DMS53 treated with DMSO at 0.1 percent for 48 hours (cell line): ENCODE measurements around the gene SDK2.

ENCODE experiments used
- DNase-seq: peaks from one replicate; lab custom pipeline; 2025; ENCODE audit not compliant: unreplicated experiment; lab: John Stamatoyannopoulos, UW

SDK2 gene

DNA sequence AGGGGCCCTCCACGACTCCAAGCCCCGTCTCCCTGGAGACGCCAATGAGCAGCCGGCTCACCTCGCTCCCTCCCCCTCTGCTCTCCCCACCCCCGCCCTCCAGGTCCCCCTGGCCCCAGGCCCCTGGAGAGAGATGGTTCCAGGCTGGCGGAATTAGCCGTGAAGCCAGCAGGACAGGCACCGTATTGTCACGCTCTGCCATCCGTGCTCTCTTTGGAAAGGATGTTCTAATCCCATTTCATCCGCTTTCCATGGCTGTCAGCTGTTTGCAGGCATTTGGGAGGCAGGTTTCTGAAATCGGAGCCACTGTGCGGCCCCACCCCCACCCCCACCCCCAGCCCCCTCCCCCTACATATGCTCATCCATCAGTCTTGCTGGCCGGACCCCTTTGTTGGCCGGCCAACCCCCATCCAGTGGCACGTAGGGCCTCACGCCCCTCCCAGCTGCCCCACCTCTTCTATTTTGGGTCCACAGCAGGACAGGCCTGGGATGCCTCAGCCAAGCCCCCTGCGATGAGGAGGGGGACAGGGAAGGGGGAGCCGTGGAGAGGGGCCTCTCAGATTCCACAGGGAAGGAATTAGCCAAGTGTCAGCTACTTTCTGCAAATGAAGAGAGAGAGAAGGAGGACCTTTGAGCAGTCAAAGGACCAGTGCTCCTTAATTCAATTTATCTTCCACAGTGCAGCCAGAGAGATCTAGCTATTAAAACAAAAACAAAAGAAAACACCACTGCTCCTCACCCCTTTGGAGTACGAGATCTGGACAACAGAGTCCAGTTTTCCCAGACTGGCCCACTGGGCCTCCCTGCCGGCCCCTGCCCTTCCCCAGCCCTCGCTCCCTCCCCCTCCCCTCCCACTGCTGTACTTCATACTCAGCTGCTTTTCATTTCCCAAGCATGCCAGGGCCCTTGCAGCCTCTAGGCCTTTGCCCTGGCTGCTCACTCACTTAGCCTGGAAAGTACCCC lies 30.7 kb downstream of the SDK2 start:
- DNase-seq: no peak

DNA sequence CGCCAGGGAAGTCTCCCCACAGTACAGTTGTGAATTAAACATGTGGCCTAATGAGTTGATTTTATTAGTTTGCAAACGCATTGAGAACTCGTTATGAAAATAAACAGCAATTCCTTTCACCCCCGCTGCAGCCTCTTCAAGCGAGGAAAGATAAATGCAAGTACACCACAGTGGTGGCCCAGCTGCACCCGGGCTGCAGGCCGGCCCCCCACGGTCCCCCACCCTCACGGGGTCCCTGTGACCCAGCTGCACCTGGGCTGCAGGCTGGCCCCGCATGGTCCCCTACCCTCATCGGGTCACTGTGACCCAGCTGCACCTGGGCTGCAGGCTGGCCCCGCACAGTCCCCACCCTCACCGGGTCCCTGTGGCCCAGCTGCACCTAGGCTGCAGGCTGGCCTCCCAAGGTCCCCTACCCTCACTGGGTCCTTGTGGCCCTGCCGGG lies 32.2 kb downstream of the SDK2 start:
- no peak for DNase-seq

DNA sequence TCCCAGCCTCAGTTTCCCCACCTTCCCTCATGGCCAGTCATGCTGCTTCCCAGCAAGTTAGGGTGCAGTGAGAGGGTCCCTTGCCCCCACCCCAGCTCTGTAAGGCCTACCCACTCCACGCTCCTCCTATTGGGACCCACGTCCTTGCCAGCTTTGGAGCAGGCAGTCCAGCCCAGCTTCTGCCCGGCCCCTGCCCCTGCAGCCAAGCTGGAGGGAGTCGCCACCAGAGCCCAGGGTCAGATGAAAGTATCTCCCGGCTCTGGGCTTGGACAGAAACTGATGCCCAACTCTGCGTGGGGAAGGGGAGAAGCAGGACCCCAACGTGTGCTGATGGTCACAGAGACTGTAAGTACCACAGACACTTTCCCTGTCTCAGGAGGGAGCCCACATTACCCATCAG lies 32.6 kb downstream of the SDK2 start:
- no peak for DNase-seq

DNA sequence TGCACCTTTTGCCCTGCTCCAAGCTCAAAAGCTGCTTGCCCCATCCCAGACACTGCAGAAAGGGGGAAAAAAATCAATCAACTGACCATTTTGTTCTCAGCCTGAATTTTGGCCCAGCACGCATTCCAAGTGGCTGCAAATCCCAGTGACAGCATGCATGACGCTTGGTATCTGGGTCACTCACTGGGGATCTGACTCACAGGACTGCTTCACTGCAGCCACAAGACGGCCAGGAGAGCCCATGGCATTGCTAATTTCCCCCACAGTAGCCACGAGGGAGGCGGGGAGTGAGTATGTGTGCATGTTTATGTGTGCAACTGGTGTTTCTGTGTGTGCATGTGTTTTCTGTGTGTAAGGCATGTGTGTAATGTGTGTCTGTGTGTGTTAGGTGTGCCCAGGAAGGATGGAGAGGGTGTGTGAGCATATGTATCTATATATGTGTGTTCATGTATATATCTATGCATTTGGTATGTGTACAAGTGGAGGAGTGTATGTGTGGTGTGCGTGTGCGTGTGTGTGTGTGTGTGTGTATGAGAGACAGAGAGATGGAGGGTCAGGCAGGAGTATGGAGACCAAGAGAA lies 33.8 kb downstream of the SDK2 start:
- no peak for DNase-seq

DNA sequence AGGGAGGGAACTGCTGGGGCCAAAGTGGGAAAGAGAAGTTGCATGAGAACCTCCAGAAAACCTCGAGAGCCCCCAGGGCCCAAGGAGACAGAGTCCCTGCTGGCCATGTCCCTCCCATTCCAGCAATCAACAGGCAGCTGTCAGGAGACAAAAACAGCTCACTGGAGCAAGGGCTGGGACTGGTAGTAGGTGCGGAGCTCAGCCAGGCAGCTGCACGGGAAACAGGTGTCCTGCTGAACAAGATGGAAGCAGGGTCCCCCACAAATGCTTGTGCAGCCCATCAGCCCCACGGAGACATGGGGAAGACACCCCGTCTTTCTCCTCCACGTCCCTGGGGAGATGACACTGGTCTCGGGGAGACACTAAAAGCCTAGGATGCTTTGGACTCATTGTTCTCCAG lies 34.5 kb downstream of the SDK2 start:
- DNase-seq: no peak

DNA sequence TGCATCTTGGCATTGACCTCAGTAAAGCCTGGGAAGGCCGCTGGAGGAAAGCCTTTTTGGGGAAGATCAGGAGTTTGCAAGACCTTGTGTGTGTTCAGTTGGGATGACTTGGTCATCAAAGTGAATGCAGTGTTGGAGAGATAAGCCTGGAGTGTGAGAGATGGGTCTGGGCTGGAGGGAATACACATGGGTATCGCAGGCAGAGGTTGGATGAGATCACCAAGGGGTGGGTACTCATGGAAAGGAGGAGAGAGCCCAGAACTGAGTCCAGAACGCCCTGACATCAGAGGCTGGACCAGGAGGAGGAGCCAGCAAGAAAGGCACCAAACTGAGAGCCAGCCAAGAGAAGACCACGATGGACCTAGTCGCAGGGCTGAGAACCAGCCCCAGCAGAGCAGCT lies 35.2 kb downstream of the SDK2 start:
- no peak for DNase-seq

DNA sequence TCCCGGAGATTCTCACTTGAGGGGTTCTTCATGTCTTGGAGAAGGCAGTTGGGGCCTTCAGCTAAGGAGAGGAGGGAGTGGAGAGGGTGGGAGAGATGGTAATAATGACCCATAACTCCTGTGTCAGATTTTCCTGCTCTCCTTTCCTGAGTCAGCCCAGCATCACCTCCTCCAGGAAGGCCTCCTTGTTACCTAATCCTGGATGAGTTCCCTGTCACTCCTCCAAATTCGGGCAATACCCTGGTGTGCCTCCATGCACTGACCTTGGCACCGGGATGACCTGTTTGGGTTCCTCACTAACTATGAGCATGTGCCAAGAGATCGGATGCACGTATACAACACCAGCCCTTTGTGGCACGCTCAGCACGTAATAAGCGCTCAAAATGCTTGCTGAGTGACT lies 38.8 kb downstream of the SDK2 start:
- no peak for DNase-seq

DNA sequence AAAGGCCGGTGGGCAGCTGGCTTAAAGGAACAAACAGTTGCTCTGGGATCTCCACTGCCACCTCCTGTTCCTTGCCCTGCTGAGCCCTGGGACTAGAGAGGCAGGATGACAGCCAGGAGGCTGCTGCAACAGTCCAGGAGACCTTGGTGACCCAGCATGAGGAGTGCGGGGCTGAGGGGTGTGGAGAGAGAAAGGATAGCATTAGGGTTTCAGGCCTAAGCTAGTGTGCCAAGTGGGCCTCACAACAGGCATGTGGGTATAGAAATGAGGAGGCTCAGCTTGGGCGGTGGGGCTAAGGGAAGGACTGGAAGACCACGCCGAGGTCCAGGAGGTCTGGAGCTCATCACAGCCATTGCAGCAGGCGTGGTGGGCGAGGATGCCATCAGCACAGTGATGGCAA lies 39.8 kb downstream of the SDK2 start:
- no peak for DNase-seq

DNA sequence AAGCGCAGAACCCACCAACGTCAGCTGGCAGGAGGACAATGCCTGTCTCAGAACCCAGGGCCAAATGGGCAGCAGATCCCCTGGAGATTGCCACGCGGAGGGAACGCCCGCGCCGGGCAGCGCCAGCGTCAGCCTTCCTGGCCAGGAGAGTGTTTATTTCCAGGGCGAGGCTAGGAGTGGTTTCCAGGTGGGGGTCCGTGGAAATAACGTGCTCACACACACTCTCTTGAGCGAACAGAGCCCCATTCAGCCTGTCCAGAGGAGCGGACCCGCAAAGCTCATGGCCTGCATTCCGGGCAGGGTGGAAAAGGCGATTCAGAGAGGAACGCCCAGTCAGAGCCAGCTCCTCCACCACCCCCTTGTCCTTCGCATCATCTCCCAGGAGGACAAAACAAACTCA lies 40.3 kb downstream of the SDK2 start:
- DNase-seq: no peak

DNA sequence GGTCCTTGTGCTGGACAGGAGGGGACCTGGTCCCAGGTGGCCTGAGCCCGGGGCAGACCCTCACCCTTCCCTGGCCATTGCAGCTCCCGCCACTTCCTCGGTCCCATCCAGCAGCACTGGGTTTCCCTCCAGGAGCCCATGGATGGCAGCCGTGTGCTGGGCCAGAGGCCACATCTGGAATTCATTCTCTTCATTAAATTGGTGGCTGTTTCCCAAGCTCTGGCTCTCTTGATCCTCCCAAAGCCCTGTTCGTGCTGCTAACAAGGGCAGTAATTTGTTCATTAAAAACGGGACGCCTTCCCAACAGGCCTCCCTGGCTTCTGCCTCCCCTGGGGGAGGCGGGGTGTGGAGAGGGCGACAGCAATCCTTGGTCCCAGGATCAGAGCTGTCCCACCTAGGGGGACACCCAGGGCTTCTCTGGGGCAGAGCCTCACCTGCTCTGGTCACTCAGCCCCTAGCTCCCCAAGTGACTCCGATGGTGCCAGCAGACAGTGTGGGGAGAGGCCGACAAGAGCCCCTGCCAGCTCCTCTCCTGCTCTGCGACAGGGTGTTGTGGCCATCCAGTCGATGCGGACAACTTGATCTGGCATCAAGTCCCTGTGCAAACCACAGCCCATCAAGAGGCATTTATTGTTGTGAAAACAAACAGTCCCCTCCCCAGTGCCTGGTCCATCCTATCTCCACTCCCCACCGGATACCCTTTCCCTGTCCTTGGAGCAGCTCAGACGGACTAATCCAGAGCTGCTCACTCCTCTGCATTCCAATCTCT lies 44.0 kb downstream of the SDK2 start:
- no peak for DNase-seq

DNA sequence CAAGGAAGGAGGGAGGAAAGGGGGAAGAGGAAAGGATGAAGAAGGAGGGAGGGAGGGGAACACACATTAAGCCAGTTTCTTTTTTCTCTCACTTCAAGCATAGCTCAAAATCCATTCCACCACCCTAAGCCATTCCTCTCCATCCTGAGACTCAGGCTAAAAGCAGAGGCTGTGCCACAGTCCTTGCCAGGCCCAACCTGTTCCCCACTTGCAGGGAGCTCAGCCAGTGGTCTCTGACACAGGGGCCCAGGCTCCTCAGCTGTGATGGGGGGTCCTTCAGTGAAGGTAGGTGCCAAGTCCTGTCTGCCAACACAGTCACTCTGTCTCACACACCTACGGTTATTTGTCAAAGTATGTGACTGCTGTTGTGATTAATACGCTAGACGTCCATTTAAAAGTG lies 44.6 kb downstream of the SDK2 start:
- DNase-seq: no peak

DNA sequence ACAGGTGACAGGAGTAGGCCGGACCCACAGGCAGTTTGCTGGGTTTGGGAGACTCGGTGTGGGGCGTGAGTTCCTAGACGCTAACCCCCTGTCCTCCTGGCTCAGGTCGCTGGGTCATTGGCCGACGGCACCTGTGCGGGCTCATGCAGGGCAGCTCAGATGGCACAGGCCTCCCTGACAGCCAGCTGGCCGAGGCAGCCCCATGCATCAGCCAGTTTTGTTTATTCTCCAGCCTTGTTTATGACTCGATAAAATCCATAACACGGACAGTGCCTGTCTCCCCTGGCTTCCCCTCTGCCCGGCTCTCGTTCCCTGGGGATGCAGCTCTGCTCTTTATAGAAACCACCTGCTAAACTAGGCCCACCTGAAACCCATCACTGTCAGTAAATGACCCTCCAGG lies 46.0 kb downstream of the SDK2 start:
- no peak for DNase-seq

DNA sequence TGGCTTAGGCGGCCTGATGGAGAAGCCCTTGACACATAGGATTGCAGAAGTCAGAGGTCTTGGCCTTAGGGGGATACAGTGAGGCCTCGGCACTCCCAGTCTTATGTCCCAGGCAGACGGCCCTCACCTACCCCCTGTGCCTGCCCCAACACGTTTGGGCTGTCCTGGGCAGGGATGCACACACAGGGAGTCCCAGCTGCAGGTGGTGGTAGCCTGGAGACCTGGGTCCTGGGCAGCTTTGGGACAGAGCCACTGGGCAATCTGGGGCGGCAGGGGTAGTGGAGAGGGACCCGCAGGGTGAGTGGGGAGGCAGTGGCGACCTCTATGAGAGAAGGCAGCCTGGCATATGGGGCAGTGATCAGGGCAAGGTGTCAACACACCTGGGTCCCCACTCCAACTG lies 48.3 kb downstream of the SDK2 start:
- no peak for DNase-seq

DNA sequence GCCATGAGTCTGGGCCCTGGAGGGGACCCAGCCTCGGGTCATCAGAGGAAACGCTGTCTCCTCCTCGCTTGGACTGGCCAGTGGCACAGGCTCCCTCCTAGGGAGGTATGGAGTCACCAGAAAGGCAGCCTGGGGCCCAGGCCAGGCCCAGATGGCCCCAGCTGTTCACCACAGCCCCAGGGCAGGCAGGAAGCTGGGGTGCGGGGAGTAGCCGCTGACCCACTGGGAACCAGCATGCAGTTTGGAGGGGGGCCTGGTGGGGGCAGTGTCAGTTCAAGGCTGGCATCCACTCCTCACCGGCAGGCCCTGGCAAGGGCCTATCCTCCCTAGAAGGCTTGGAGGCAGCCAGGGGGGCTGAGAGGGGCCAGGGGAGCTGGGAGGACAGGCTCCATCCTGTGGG lies 48.8 kb downstream of the SDK2 start:
- DNase-seq: no peak

DNA sequence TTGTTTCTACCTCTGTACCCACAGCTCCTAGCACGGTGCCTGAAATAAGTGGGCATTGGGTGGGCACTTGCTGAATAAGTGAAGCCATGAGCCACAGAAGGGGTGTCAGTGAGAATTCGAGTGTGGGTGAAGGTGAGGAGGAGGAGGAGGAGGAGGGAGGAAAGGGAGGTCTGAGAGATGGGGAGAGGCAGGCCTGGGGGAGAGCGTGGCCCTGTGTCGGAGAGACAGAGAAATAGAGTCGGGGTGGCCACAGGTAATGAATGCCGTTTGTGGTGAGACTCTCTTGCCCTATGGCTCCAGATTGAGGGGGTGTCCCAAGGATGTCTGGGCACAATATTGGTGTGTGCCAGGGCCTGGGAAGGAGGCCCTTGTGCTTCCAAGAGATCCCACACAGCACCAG lies 49.2 kb downstream of the SDK2 start:
- DNase-seq: no peak

DNA sequence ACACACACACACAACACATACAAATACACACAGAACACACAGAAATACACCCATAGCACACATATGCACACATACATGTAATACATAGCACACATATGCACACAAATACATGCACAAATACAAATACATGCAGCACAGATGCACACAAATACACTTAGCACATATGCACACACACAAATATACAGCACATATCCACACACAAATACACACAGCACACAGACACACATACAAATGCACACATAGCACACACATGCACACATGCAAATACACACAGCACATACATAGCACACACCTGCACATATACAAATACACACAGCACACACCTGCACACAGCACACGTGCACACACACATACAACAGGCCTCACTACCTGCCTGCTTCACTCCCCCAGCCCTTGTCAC lies 49.6 kb downstream of the SDK2 start:
- no peak for DNase-seq

DNA sequence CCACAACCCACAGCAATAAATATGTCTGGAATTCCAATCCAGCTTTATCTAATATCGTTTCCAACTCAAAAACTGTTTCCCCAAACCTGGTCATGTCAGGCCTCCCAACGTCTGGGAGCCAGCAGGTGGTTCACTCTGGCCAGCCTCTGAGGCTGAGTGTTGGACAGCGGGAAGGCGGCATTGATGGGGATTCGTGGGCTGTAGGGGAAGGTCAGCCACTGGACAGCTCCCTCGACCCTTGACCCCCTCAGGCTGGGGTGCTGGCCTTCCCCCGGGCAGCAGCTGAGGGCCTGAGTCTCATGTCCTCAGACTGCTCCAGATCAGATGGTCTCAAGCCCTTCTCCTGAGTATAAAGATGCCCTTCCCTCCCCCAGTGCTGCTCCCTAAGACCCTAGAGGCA lies 50.2 kb downstream of the SDK2 start:
- no peak for DNase-seq

DNA sequence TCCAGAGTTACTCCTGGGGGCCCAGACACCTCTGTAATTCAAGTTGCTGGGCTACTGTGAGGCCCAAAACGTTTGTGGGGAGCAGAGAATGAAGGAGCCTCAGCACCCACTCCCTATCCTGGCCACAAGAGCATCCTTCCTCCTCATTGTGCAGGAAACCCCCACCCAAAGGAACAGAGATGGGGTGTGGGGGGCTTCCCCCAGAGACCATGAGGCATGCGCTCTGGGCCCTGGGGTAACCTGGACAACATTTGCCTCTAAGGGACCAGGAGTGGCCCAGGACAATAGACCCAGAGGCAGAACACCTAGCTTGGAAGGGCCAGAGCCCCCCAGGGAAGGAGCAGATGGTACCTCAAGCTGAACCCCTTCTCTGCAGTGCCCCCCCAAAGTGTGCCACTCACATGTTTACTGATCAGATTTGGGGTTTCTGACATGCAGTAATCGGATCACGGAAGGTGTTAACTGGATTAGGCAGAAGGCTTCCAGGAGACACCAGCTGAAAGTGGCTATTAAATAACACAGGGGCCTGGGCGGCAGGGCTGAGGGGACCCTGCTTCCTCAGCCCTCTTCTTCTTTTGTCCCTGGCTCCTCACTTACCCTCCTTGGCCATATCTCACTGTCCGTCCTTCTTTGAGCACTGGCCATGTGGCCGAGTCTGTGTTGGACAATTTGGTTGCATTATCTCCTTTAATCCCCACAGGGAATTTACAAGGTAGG lies 50.8 kb downstream of the SDK2 start:
- no peak for DNase-seq

DNA sequence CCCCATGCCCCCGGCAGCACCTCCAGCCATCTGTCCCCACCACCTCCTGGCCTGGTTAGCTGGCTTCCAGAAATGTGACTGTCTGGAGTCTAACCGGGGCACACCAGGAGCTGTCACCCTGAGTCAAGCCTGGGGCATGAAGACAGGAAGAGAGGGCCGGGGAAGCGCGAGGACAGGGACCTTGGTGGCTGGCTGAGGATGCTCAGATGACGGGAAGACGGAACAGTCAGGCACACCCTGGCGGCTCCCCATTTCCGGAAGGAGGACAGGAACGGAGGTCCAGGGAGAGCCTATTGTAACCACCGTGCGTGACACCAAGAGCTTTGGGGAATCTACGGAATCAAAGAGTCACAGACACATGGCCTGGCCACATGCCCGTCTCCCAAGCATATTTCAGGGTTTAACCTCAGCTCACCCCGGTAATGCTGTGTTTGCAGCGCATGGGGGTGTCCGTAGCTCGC lies 51.7 kb downstream of the SDK2 start:
- no peak for DNase-seq

DNA sequence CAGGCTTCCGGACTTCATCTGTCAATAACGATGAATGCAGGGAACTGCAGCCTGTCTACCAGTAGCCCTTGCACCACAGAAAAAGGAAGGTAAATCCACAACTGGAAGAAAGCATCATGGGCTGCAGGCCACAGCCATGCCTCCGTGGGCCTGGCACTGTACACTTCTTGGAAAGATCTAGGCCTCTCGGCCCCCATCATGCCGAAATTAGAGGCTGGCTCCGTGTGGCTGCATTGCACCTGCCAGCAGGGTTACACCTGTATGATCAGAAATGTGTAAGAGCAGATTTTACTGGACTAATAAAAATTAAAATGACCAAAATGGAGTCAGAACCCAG lies 52.2 kb downstream of the SDK2 start:
- no peak for DNase-seq
